ENCODE results near the gene CPNE9.

DNA sequence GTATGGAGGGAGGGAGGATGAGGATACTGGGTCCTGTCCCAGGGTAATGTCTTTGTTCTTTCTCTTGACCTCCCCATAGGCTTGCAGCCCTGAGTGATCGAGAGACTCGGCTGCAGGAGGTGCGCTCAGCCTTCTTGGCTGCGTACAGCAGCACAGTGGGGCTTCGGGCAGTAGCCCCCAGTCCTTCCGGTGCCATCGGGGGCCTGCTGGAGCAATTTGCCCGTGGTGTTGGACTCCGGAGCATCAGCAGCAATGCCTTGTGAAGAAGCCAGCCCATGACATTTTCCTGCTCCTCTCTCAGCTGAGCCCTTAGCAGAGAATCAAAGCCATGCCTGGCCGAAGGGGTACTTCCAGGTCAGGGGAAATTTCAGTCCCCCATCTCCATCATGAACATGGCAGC lies 1.9 kb upstream of the CPNE9 start:
- TF ChIP-seq CTCF (conservative IDR thresholded peaks at IDR 0.05 in 1 of 2, IDR thresholded peaks at IDR 0.05 in 1 of 2; ENCODE audit: low read depth in 1 of 2, low read length in 2 of 2) = no peak
- no peak for TF ChIP-seq EZH2 (IDR thresholded peaks at IDR 0.05; ENCODE audit: low read length, missing control alignments)

Data from fibroblast of lung (primary cell).